Measurements from ENCODE around the gene KRTAP5-11.
"Not testable (repeated sequence)": the region's sequence is repeated elsewhere in the genome, so short reads cannot be mapped to it uniquely, and the experiment has no call there.

Gene KRTAP5-11

DNA sequence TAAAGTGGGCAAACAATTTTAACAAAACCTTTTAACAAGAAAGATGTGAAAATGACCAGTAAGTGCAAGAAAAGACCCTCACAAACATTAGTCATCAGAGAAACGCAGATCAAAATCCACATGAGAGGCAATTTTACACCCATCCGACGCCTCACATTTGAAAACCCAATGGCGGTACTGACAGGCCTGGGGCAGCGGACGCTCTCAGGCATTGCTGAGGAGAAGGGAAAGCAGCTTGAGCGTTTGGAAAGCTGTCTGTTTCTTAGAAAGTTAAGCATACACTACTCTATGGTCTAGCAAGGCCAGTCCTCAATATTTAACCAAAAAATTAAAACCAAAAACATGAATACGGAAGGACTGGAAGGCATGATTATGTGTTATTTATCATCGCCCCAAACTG, 46.9 kb downstream of the KRTAP5-11 start:
- TF ChIP-seq ZFX (IDR thresholded peaks at IDR 0.05; ENCODE audit: borderline replicate concordance): no peak
- TF ChIP-seq, protein P1, sequence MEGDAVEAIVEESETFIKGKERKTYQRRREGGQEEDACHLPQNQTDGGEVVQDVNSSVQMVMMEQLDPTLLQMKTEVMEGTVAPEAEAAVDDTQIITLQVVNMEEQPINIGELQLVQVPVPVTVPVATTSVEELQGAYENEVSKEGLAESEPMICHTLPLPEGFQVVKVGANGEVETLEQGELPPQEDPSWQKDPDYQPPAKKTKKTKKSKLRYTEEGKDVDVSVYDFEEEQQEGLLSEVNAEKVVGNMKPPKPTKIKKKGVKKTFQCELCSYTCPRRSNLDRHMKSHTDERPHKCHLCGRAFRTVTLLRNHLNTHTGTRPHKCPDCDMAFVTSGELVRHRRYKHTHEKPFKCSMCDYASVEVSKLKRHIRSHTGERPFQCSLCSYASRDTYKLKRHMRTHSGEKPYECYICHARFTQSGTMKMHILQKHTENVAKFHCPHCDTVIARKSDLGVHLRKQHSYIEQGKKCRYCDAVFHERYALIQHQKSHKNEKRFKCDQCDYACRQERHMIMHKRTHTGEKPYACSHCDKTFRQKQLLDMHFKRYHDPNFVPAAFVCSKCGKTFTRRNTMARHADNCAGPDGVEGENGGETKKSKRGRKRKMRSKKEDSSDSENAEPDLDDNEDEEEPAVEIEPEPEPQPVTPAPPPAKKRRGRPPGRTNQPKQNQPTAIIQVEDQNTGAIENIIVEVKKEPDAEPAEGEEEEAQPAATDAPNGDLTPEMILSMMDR (IDR thresholded peaks at IDR 0.05): no peak
- H3K27ac ChIP-seq: no peak overlapping the region

DNA sequence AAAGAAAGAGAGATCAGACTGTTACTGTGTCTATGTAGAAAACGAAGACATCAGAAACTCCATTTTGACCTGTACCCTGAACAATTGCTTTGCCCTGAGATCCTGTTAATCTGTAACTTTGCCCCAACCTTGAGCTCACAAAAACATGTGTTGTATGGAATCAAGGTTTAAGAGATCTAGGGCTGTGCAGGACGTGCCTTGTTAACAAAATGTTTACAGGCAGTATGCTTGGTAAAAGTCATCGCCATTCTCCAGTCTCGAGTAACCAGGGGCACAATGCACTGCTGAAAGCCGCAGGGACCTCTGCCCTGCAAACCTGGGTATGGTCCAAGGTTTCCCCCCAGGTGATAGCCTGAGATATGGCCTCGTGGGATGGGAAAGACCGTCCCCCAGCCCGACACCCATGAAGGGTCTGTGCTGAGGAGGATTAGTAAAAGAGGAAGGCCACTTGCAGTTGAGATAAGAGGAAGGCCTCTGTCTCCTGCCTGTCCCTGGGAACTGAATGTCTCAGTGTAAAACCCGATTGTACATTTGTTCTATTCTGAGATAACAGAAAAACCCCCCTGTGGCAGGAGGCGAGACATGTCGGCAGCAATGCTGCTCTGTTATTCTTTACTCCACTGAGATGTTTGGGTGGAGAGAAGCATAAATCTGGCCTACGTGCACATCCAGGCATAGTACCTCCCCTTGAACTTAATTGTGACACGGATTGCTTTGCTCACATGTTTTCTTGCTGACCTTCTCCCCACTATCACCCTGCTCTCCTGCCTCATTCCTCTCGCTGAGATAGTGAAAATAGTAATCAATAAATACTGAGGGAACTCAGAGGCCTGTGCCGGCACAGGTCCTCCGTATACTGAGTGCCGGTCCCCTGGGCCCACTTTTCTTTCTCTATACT, 47.7 kb downstream of the KRTAP5-11 start:
- H3K27ac ChIP-seq: not testable (repeated sequence)

DNA sequence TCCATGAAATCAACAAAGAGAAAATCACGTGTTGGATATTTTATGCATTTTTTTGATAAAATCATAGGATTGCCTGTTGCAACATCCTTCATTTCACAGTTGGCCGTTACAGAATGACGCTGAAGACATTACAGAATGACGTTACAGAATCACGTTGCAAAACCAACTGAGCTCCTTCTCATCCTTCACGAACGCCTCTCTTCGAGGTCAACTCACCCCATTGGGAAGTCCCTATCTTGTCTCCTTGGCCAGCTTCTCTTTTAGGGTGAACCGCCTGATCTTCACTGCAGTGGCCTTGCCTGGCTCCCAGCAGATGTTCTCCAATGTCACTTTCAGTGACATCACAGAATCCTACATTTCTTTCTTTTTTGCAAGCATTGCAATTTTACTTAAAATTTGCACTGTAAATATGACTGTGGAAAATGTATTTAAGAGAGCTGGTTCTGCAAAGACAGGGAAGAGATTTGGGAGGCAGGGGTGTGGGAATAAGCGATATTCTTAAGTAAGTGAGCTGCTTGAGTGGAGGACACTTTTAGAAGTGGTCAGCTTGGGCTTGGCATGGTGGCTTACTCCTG, 50.6 kb downstream of the KRTAP5-11 start:
- TF ChIP-seq, protein P1 (IDR thresholded peaks at IDR 0.05): no peak
- no peak overlapping the region for H3K27ac ChIP-seq

Measured in 22Rv1 (cell line).